SK-N-MC (cell line): Measurements from ENCODE around the gene MLYCD.

ENCODE experiments used
- EZH2 ChIP-seq: fragments of 200-600 bp; sonication (generic); IDR thresholded peaks from one replicate; pipeline ENCODE4 v1.6.1; 2017; ENCODE audit warnings: antibody characterized with exemption
- FOXP2 ChIP-seq: optimal IDR thresholded peaks from 2 replicates; pipeline ENCODE3; 2011; ENCODE audit warnings: mild to moderate bottlenecking, moderate library complexity; ENCODE audit not compliant: insufficient read depth; ENCODE audit errors: extremely low read length, control extremely low read depth
- POLR2AphosphoS5 ChIP-seq: IDR thresholded peaks from 2 replicates; pipeline ENCODE4 v1.6.1; 2012; ENCODE audit warnings: mild to moderate bottlenecking, low read depth, low read length, borderline replicate concordance

- TF ChIP-seq EZH2 (no peak), POLR2AphosphoS5 (no peak), FOXP2 (no peak)
Observed at GRCh38 chr16:83930730-83931500, 32.0 kb downstream of the MLYCD start.
